ENCODE data around the gene PRRC2A. TPM values are rescaled to one million over a fixed set of nuclear protein-coding genes. Genes with fewer than 3 reads are reported as not detected.

Gene PRRC2A
- total RNA-seq, result 230 and 237 TPM in 2 replicates

DNA sequence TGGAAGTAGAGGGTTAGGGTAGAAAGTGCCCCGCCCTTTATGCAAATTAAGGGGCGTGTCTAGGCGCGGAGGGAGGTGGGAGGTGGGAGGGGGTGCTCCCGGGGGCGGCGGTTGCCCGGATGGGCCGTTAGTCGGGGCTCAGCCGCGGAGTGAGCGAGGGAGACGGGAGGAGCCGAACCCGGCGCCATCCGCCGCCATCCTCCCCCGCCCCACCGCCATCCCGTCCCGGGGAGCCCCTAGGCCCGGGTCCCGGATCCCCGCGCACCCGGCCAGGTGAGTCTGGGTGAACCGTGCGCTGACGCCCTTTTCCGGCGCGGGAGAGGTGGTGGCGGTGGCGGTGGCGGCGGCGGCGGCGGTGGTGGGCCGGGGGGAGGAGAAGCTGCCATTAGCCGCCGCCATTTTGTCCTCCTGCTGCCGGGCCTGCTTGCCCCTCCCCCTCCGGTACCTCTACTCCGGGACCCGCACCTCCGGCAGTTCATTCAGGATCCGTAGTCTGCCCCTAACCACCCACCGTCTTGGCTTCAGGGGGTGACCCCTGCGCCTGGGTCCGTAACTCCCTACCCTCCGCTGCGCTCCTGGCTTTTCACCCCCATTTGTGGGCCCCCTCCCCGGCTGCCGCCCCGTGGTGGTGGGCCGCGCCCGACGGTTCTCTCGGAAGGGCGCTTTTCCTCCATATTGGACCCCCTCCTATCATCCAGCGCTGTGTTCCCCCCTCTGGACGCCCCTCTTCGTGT lies at the start of gene PRRC2A:
TSS of gene PRRC2A (plus strand) at position 130 of the 734 bp plus-strand sequence. CDS start 2,075 bp downstream, outside the sequence.
- intact Hi-C loops (cut with micrococcal nuclease), result loop anchor here (1.0 to 5.0 kb wide), 21 partner anchors 32 to 900 kb away; partner anchors contain the start of genes ABHD16A, ATF6B, BAG6 and CCHCR1

GRCh38 chr6:31572041-31572911 lies 48.2 kb upstream of the PRRC2A start, which contains the start of gene LTA:
LTA (plus strand) TSS chr6:31572289; CDS start chr6:31572743, 454 bp downstream.
- intact Hi-C loops (cut with micrococcal nuclease), result loop anchor here (1.0 kb wide), 3 partner anchors 12 to 21 kb away; partner anchors contain the start of gene NCR3

DNA sequence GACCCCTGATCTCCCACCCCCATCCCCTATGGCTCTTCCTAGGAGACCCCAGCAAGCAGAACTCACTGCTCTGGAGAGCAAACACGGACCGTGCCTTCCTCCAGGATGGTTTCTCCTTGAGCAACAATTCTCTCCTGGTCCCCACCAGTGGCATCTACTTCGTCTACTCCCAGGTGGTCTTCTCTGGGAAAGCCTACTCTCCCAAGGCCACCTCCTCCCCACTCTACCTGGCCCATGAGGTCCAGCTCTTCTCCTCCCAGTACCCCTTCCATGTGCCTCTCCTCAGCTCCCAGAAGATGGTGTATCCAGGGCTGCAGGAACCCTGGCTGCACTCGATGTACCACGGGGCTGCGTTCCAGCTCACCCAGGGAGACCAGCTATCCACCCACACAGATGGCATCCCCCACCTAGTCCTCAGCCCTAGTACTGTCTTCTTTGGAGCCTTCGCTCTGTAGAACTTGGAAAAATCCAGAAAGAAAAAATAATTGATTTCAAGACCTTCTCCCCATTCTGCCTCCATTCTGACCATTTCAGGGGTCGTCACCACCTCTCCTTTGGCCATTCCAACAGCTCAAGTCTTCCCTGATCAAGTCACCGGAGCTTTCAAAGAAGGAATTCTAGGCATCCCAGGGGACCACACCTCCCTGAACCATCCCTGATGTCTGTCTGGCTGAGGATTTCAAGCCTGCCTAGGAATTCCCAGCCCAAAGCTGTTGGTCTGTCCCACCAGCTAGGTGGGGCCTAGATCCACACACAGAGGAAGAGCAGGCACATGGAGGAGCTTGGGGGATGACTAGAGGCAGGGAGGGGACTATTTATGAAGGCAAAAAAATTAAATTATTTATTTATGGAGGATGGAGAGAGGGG lies 47.0 kb upstream of the PRRC2A start:
- intact Hi-C loops (cut with micrococcal nuclease), result no loop called here

DNA sequence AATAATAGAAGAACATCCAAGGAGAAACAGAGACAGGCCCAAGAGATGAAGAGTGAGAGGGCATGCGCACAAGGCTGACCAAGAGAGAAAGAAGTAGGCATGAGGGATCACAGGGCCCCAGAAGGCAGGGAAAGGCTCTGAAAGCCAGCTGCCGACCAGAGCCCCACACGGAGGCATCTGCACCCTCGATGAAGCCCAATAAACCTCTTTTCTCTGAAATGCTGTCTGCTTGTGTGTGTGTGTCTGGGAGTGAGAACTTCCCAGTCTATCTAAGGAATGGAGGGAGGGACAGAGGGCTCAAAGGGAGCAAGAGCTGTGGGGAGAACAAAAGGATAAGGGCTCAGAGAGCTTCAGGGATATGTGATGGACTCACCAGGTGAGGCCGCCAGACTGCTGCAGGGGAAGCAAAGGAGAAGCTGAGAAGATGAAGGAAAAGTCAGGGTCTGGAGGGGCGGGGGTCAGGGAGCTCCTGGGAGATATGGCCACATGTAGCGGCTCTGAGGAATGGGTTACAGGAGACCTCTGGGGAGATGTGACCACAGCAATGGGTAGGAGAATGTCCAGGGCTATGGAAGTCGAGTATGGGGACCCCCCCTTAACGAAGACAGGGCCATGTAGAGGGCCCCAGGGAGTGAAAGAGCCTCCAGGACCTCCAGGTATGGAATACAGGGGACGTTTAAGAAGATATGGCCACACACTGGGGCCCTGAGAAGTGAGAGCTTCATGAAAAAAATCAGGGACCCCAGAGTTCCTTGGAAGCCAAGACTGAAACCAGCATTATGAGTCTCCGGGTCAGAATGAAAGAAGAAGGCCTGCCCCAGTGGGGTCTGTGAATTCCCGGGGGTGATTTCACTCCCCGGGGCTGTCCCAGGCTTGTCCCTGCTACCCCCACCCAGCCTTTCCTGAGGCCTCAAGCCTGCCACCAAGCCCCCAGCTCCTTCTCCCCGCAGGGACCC lies 46.1 kb upstream of the PRRC2A start:
- intact Hi-C loops (cut with micrococcal nuclease), result loop anchor here (1.0 to 5.0 kb wide), 3 partner anchors 27 to 163 kb away; partner anchors contain the start of genes CLIC1, NFKBIL1 and PRRC2A

DNA sequence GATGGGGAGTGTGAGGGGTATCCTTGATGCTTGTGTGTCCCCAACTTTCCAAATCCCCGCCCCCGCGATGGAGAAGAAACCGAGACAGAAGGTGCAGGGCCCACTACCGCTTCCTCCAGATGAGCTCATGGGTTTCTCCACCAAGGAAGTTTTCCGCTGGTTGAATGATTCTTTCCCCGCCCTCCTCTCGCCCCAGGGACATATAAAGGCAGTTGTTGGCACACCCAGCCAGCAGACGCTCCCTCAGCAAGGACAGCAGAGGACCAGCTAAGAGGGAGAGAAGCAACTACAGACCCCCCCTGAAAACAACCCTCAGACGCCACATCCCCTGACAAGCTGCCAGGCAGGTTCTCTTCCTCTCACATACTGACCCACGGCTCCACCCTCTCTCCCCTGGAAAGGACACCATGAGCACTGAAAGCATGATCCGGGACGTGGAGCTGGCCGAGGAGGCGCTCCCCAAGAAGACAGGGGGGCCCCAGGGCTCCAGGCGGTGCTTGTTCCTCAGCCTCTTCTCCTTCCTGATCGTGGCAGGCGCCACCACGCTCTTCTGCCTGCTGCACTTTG lies 45.1 kb upstream of the PRRC2A start, which contains the start of gene TNF:
TSS of gene TNF (plus strand) at position 231 of the 567 bp plus-strand sequence. CDS start at position 408, 177 bp downstream.
- intact Hi-C loops (cut with micrococcal nuclease), result loop anchor here (1.0 to 5.0 kb wide), 3 partner anchors 28 to 162 kb away; partner anchors contain the start of genes CLIC1, NFKBIL1 and PRRC2A

GRCh38 chr6:31575952-31576685 lies 44.4 kb upstream of the PRRC2A start:
- intact Hi-C loops (cut with micrococcal nuclease), result loop anchor here (1.0 to 5.0 kb wide), 4 partner anchors 8 to 161 kb away; partner anchors contain the start of genes CLIC1, NFKBIL1 and PRRC2A

- intact Hi-C loops (cut with micrococcal nuclease), result loop anchor here (1.0 to 5.0 kb wide), 2 partner anchors 9 to 160 kb away; partner anchors contain the start of gene CLIC1
These were observed 43.5 kb upstream of the PRRC2A start for GRCh38 chr6:31576897-31577578.

GRCh38 chr6:31577579-31577966 lies 42.9 kb upstream of the PRRC2A start:
- intact Hi-C loops (cut with micrococcal nuclease), result loop anchor here (5.0 kb wide), 1 partner anchor 160 kb away; the partner anchor contains the start of gene CLIC1

DNA sequence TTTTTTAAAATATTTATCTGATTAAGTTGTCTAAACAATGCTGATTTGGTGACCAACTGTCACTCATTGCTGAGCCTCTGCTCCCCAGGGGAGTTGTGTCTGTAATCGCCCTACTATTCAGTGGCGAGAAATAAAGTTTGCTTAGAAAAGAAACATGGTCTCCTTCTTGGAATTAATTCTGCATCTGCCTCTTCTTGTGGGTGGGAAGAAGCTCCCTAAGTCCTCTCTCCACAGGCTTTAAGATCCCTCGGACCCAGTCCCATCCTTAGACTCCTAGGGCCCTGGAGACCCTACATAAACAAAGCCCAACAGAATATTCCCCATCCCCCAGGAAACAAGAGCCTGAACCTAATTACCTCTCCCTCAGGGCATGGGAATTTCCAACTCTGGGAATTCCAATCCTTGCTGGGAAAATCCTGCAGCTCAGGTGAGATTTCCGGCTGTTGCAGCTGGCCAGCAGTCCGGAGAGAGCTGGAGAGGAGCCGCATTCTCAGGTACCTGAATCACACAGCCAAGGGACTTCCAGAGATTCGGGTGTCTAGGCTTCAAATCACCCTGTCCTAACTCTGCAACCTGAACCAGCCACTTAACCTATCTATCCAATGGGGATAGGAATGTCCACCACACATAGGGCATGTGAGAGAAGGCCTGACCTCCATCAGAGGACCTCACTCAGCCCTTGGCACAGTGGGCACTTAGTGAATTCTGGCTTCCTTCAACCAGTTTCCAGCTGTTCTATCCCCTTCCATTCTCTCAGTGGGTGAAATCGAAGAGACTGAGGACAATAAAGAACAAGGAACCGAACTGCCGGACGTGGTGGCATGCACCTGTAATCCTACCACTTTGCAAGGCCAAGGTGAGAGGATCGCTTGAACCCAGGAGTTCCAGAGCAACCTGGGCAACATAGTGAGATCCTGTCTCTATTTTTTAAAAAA lies 42.1 kb upstream of the PRRC2A start:
- intact Hi-C loops (cut with micrococcal nuclease), result loop anchor here (1.0 to 5.0 kb wide), 2 partner anchors 8 to 159 kb away; partner anchors contain the start of genes CLIC1 and LST1

DNA sequence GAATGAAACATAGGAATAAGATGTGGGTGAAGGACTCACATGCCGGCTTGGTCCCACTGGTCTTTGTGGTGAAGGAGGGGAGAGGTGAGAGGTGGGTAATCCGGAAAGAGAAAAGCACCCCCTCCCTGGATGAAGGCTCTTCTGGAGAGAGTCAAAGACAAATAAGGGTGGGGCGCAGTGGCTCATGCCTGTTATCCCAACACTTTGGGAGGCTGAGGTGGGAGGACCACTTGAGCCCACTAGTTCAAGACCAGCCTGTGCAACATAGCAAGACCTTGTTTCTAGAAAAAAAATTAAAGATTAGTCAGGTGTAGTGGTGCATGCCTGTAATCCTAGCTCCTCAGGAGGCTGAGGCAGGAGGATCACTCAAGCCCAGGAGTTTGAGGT lies 41.4 kb upstream of the PRRC2A start:
- intact Hi-C loops (cut with micrococcal nuclease), result loop anchor here (5.0 kb wide), 1 partner anchor 158 kb away; the partner anchor contains the start of gene CLIC1

DNA sequence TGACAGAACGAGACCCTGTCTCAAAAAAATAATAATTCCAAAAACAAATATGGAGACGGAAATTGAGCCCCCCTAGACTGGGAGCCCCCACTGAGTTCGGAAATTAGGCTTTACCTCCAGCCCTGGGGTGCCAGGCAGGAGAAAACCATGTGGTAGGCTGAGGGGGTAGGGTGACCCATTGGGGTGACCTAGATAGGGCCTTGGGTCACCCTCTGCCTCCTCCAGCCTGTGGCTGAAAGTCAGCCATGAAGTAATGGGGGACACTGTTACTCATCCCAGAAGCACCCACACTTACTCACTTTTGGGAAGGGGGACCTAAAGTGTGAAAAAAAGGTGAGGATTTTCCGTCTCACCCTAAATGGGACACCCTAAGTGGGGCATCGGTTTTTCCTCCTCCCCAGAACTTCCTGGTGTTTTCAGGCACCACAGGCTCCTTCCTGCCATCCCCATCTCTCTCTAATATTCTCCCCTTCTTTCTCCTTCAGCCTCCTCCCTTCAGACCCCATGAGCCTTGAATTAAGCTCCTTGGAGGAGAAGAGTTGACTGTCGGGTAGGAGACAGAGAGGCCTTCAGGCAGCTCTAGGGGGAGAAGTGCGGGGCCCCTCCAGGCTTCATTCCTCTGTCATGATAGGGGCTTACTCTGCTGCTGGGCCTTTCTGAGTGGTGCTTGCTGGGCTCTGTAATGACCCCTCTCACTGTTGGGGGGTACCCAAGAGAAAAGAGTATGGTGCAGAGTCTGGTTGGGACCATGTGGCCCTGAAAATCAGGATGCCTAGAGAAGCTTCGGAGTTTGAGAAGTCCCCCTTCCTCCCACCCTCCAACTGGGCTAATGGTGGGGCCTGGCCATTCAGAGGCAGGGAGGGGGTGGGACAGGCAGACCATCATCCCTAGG lies 40.7 kb upstream of the PRRC2A start:
- intact Hi-C loops (cut with micrococcal nuclease), result loop anchor here (1.0 to 5.0 kb wide), 4 partner anchors 28 to 158 kb away; partner anchors contain the start of genes CLIC1 and PRRC2A

DNA sequence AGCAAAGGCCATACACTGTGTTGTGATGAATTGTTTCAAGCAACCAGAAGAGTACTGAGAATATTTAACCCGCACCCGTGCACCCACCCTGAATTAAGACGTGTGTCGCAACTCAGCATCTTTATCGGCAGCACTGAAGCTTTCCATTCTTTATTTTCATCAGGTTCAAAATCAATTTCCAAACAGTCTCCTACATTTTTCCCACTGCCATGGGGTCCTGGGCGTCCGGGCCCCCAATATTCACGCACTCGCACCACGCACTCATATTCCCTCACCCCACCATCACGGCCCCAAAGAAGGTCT lies 40.1 kb upstream of the PRRC2A start:
- intact Hi-C loops (cut with micrococcal nuclease), result loop anchor here (1.0 to 5.0 kb wide), 3 partner anchors 29 to 88 kb away; partner anchors contain the start of gene PRRC2A

GRCh38 chr6:31580807-31581433 lies 39.6 kb upstream of the PRRC2A start:
- intact Hi-C loops (cut with micrococcal nuclease), result loop anchor here (1.0 to 5.0 kb wide), 4 partner anchors 30 to 89 kb away; partner anchors contain the start of genes NFKBIL1 and PRRC2A

GRCh38 chr6:31581434-31582229 lies 38.9 kb upstream of the PRRC2A start:
- intact Hi-C loops (cut with micrococcal nuclease), result loop anchor here (1.0 to 5.0 kb wide), 5 partner anchors 13 to 89 kb away; partner anchors contain the start of genes NFKBIL1 and PRRC2A
